ENCODE measurements around the gene SUGCT. TPM values are rescaled to one million over a fixed set of nuclear protein-coding genes. Genes with fewer than 3 reads are reported as not detected.

SUGCT gene
- total RNA-seq, 1 donor, result 9.9 TPM

DNA sequence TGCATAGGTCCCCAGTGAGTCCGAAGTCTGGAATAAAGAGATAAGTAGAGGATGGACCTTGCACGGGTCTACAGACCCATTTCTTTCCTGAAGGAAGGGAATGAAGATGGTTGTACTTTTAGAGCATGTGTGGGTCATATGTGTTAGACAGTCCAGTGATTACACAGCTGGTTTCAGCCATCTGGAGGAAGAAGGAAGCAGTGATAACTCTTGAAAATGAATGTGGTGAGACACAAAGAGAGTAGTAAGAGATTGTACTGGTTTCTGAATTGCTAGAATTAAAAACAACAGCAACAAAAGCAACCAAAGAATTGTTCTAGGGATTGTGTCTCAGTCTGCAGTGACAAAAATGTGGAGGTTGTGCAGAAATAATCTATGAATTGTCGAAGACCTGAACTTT, 258.9 kb downstream of the SUGCT start:
- H3K4me3 ChIP-seq (ENCODE audit: low read depth, low read length), result no peak overlapping the region
- no peak for DNase-seq (ENCODE audit: low read depth)
- TF ChIP-seq, protein P1, sequence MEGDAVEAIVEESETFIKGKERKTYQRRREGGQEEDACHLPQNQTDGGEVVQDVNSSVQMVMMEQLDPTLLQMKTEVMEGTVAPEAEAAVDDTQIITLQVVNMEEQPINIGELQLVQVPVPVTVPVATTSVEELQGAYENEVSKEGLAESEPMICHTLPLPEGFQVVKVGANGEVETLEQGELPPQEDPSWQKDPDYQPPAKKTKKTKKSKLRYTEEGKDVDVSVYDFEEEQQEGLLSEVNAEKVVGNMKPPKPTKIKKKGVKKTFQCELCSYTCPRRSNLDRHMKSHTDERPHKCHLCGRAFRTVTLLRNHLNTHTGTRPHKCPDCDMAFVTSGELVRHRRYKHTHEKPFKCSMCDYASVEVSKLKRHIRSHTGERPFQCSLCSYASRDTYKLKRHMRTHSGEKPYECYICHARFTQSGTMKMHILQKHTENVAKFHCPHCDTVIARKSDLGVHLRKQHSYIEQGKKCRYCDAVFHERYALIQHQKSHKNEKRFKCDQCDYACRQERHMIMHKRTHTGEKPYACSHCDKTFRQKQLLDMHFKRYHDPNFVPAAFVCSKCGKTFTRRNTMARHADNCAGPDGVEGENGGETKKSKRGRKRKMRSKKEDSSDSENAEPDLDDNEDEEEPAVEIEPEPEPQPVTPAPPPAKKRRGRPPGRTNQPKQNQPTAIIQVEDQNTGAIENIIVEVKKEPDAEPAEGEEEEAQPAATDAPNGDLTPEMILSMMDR (IDR thresholded peaks at IDR 0.05; ENCODE audit: insufficient read depth, low read depth, low read length), result no peak

- no peak for DNase-seq (ENCODE audit: low read depth)
- TF ChIP-seq, protein P1 (IDR thresholded peaks at IDR 0.05; ENCODE audit: insufficient read depth, low read depth, low read length), result no peak
- H3K4me3 ChIP-seq (ENCODE audit: low read depth, low read length), result no peak overlapping the region
Measured at GRCh38 chr7:40394400-40394799, 259.6 kb downstream of the SUGCT start.

GRCh38 chr7:40400525-40400924, 265.7 kb downstream of the SUGCT start:
- TF ChIP-seq, protein P1 (IDR thresholded peaks at IDR 0.05; ENCODE audit: insufficient read depth, low read depth, low read length), result no peak
- no peak for DNase-seq (ENCODE audit: low read depth)

DNA sequence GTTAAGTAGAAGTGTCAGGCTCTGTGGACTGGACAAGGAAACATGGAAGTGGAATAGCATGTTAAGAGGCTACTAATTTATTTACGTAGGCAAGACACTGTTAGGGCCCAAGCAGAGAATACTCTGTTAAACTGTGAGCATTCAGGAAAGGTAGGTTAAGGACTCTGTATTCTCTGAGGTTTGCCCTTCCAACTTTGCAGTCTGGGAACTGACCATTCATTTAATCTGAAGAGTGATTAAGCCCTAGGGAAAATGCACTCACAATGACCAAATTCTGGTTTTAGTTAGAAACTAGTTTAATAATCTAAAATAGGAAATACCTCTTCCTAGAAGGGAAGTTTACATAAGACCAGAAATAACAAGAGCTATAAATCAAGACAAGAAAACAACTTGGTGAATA, 266.6 kb downstream of the SUGCT start:
- no peak for DNase-seq (ENCODE audit: low read depth)
- TF ChIP-seq, protein P1 (IDR thresholded peaks at IDR 0.05; ENCODE audit: insufficient read depth, low read depth, low read length), result no peak
- no peak overlapping the region for H3K4me3 ChIP-seq (ENCODE audit: low read depth, low read length)

More at GRCh38 chr7:40400525-40400924, 265.7 kb downstream of the SUGCT start:
- H3K4me3 ChIP-seq (ENCODE audit: low read depth, low read length), result no peak overlapping the region

DNA sequence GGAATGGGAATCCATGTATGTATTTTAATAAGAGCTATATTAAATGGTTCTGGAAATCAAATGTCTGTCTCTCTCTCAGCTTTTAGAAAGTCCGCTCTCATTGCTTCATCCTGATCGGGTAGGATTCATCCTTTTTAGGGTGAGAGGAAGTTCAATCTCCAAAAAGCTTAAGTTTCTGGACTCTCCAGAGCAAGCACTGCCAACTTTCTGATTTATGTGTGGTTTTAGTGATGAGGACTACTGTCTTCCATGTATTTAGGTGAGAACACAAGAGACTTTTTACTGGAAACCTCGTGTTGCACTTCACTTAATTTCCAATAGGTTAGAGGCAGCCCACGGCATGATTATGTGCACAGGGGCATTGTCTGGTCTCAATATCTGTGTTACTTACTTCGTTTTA, 267.9 kb downstream of the SUGCT start:
- TF ChIP-seq, protein P1 (IDR thresholded peaks at IDR 0.05; ENCODE audit: insufficient read depth, low read depth, low read length), result no peak
- DNase-seq (ENCODE audit: low read depth), result no peak
- H3K4me3 ChIP-seq (ENCODE audit: low read depth, low read length), result no peak overlapping the region

- TF ChIP-seq, protein P1 (IDR thresholded peaks at IDR 0.05; ENCODE audit: insufficient read depth, low read depth, low read length), result no peak
- peak; percentile 25 for DNase-seq (ENCODE audit: low read depth)
- no peak overlapping the region for H3K4me3 ChIP-seq (ENCODE audit: low read depth, low read length)
Measured at GRCh38 chr7:40403703-40404476, 269.1 kb downstream of the SUGCT start.

GRCh38 chr7:40405991-40406390, 271.2 kb downstream of the SUGCT start:
- TF ChIP-seq, protein P1 (IDR thresholded peaks at IDR 0.05; ENCODE audit: insufficient read depth, low read depth, low read length), result no peak

More at GRCh38 chr7:40405991-40406390, 271.2 kb downstream of the SUGCT start:
- DNase-seq (ENCODE audit: low read depth), result no peak
- H3K4me3 ChIP-seq (ENCODE audit: low read depth, low read length), result no peak overlapping the region
